Erythroblast (primary cell): Measurements from ENCODE around the gene SYK.

Experiments
- GATA1 ChIP-seq: IDR thresholded peaks from 2 replicates; pipeline ENCODE4 v1.6.1; 2011; ENCODE audit warnings: low read depth, mild to moderate bottlenecking, control low read depth, low read length, moderate library complexity
- POLR2A ChIP-seq: IDR thresholded peaks from 2 replicates; pipeline ENCODE4 v1.6.1; 2011; ENCODE audit warnings: mild to moderate bottlenecking, low read length

- TF ChIP-seq POLR2A (no peak), GATA1 (no peak)
These were observed 29.4 kb downstream of the SYK start for GRCh38 chr9:90830977-90831376.
